ENCODE measurements around the gene LRRC61.

Gene LRRC61

DNA sequence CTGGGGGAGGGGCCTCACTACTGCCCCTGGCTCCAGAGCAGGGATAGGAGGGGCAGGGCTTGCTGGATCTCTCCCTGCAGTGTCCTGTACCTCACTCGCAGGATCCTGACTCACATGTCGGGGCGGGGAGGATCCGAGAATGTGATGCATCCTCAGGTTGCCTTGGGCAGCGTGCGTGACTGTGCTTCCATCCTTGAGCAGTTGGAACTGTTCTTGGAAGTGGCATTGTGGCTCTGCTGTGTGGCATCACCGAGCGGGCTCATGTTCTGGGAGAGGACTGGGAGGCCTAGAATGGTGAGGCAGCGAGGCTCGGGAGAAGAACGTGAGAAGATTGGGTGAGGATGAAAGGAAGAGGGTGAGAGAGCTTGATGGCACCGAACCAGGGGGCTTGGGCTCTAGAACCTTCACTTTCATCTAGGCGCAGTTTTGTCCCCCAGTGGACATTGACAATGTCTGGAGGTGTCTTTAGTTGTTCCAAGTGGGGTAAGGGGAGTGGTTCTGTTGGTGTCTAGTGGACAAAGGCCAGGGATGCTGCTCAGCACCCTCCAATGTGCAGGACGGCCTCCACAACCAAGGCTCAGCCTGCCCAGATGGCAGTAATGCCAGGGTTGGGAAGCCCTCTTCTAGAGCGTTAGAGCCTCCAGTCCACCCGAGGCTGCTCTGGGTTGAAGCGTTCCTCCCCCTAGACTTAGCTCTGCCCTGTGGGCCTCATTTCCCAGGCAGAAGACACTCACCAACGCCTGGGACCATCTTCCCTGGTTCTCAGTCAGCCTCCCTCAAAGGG, 9.9 kb downstream of the LRRC61 start:
- no peak for DNase-seq (ENCODE audit: low spot score)

DNA sequence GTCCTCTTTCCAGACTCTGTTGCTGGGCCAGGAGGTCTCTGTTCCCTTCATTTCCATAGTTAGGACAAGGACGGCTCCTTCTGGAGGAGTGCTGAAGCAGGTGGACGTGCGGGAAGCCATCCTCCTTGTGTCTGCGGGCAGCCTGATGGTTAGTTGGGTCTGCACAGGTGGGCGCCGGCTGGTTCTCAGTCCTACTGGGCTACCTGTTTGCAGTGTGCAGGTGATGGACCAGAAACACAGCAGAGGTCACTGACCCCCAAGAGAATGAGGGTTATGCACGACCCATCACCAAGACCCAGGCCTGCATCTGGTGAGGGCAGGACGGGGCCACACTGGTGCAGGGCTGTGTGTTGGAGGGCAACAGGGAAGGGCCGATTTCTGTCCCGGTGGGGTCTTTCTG, 10.5 kb downstream of the LRRC61 start:
- DNase-seq (ENCODE audit: low spot score), result no peak

DNA sequence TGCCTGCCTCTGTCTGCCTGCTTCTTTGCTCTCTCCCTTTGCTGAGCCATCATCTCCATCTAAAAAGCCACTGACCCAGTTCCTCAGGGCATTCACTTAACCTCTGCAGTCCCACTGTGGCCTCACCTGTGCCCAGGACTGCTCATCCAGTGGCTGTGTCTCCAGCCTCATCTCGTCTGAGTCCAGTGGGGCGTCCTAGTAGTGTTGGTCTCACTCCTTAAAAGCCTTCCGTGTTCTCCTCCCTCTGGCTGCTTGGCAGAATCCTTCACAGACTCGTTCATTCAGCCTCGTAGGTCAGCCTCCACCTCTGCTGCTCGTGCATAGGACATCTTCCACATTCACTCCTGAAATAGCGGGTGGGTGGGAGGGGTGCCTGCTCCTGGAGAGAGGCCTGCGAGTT, 11.0 kb downstream of the LRRC61 start:
- no peak for DNase-seq (ENCODE audit: low spot score)

- DNase-seq (ENCODE audit: low spot score), result peak; percentile 86
These were observed 12.1 kb downstream of the LRRC61 start for GRCh38 chr7:150335108-150335773.

GRCh38 chr7:150335774-150336112, 12.6 kb downstream of the LRRC61 start:
- no peak for DNase-seq (ENCODE audit: low spot score)

DNA sequence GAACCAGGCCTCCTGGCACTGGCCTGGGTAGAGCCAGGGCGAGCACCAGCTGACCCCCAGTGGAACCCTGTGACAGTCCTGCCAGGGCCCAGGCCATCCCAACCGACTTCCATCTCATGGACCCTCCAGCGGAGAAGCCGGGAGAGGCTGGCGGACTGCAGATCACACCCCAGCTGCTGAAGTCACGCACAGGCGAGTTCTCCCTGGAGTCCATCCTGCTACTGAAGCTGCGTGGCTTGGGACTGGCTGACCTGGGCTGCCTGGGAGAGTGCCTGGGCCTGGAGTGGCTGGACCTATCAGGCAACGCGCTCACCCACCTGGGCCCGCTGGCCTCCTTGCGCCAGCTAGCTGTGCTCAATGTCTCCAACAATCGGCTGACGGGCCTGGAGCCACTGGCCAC, 13.6 kb downstream of the LRRC61 start:
- DNase-seq (ENCODE audit: low spot score), result no peak

- DNase-seq (ENCODE audit: low spot score), result no peak
These were observed 14.0 kb downstream of the LRRC61 start for GRCh38 chr7:150337179-150337578.

DNA sequence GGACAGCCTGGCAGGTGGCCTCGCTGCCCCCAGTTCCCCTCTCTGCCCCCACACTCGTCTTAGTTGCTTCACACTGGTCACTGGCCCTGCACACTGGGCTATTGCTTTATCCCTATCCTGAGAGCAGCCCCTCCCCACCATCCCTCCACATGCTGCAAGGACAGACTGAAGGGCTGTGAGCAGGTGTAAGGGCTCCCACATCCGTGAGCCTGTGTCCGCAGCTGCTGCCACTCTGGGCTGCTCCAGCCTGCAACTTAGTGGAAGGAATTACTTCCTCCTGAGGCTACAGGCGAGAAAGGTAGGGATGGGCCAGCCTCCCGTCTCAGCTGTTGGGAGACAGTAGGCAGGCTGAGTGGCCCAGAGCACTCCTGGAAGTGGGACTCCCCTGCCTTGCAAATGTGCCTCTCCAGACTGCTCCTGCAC, 14.5 kb downstream of the LRRC61 start:
- no peak for DNase-seq (ENCODE audit: low spot score)

DNA sequence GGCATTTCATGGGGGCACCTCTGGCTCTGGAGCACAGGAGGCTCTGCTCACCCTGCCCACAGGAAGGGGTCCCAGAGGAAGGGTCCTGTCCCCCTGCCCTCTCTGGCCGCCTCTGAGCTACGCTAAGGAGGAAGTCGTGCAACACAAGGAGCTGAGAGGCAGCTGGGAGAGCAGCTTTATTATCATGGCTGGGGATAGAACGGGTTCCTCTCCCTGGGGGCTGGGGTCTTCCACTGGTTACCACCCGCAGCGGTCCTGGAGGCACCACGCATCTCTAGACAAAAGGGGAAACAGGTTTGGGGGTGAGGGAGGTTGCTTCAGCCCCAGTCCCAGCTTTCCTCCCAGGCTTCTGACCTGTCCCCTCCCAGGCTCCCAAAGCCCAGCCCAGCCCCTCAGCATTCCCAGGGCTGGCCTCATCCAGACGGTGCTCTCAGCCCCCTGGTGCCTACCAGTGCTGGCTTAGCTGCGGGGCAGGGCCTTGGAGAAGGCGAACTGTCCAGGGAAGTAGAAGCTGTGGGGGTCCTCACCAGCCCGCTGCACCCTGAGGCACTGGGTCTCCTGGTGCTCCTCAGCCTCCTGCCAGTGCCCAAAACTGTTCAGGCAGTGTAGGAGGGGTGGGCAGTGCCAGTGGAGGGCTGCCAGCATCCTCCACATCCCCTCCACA, 15.1 kb downstream of the LRRC61 start:
- no peak for DNase-seq (ENCODE audit: low spot score)

GRCh38 chr7:150339409-150339809, 16.3 kb downstream of the LRRC61 start:
- DNase-seq (ENCODE audit: low spot score), result no peak

DNA sequence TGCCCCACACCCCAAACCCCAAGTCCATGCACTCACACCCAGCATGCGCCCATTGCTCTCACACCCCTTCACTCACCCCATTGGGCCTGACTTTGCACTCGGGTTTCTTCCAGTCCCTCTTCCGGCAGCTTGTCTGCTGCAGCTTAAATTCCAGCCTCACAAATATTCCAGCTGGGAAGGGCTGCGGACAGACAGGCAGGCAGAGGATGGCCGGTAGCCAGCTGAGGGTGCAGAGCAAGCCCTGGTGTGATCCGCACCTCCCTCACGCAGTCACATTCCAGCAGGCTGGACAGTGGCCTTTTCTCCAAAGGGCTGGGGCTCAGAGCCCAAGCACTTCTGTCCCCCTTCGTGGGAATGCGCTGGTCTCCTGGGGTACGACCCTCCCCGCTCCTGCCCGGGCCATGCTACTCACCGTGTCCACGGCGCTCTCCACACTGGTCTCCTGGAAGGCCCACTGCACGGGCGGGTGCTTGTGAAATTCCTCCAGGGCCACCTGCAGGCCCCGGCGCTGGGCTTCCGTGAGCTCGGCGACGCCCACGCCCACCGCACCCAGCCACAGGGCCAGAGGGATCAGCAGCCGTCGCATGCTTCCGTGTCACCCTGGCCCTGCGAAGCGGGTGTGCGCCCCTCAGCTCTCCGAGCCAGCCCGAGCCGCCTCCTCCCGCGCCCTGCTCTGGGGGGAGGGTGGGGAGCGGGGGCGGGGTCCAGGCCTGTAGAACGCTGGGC, 17.0 kb downstream of the LRRC61 start:
- DNase-seq (ENCODE audit: low spot score), result peak; percentile 63

GRCh38 chr7:150340875-150341262, 17.7 kb downstream of the LRRC61 start:
- DNase-seq (ENCODE audit: low spot score), result no peak

DNA sequence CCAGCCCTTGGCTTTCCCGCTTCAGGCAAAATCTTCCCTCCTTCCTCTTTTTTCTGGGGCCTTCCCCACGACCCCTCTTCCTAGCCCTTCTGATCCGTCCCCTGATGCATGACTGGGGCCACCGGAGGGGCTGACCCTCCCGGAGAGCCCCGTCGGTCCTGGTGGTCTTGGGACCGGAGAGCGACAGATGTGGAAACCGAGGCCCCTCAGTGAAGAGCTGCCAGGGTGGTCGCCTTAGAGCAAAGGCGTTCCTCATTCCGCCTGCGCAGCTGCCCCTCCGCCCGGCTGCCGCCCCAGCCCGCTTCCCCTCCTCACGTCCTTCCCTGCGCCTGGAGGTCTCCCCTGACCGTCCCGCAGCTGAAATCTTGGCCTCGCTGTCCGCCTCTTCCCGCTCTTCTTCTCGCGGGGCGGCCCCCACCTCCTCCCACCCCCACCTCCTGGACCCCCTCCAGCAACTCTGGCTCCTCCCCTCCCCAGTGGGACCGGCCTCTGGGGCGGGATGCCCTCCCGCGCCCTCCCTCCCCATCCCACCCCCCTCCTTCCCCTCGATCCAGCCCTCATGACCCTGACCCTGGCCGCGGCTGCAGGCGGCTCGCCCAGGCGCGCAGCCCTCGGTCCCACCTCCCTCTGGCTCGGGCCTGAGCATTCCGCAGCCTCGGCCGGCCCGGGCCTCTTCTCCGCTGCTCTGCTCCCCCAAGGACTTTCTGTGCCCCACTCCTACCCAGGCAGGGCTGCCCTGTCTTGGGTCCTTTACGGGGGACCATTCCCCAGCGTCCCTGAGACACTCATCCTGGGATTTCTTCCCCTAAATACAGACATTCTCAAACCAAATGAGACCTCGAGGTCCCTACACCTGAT, 18.3 kb downstream of the LRRC61 start, which contains the start of gene RARRES2:
RARRES2 (minus strand) TSS at position 367 of the 858 bp plus-strand sequence. CDS start 1,020 bp downstream, outside the sequence.
- no peak for DNase-seq (ENCODE audit: low spot score)

DNA sequence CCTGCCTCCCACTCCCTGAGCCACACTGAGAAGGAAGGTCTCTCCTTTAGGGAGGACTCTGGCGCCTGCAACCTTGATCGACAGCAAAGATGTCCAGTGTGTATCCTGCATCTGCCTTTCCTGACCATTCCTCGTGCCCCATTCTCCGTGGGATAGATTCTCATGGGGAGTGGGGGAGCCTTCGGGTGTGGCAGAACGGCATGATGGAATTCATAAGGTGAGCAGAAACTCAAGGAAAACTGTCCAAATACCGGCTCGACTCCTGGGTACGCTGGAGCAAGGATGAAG, 18.9 kb downstream of the LRRC61 start:
- no peak for DNase-seq (ENCODE audit: low spot score)

GRCh38 chr7:150343225-150343624, 20.1 kb downstream of the LRRC61 start:
- DNase-seq (ENCODE audit: low spot score), result no peak

DNA sequence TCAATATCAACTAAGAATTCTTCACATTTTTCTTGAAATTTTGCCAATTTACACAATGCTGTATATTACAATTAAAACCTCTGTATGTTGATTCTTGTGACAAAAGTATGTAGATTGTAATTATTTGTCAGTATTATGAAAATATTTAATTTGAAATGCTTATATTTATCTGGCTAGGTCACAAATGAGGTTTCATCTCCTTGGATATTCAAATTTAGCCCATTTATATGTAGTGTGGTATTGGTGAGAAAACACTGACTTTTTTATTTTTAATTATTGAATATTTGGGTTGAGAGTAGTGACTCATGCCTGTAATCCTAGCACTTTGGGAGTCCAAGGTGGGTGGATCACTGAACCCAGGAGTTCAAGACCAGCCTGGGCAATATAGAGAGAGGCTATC, 21.1 kb downstream of the LRRC61 start:
- no peak for DNase-seq (ENCODE audit: low spot score)

GRCh38 chr7:150345012-150345411, 21.9 kb downstream of the LRRC61 start:
- DNase-seq (ENCODE audit: low spot score), result no peak

DNA sequence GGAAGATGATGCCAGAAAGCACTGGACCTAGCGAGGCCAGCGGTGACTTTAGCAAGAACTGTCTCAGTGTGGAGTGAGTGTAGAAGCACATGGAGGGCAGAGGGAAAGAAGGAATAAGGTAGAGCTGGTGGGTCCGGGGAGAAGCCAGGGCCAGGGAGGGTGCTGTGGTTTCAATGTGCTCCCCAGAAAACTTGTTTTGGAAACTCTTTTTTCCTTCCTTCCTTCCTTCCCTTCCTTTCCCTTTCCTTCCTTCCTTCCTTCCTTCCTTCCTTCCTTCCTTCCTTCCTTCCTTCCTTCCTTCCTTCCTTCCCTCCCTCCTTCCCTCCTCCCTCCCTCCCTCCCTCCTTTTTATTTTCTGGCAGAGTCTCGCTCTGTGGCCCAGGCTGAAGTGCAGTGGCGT, 23.8 kb downstream of the LRRC61 start:
- DNase-seq (ENCODE audit: low spot score), result no peak

GRCh38 chr7:150351587-150352194, 28.5 kb downstream of the LRRC61 start:
- DNase-seq (ENCODE audit: low spot score), result no peak

DNA sequence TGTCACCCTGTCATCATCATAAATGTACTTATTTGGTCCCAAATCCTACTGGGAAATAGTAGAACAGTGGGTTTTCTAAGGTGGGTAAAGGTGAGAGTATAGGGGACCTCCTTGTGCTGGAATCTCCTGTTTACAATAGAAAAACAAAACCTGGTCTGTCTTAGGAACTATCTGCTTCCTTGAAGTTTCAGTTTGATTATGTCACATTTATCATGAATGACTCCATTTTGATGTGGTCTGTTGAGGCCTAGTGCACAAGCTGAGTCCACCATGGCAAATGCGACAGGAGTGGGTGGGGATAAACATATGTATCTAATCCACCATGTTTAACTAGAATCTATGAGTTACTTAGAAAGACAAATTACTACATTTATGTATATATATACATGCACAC, 32.5 kb downstream of the LRRC61 start:
- no peak for DNase-seq (ENCODE audit: low spot score)

- DNase-seq (ENCODE audit: low spot score), result peak; percentile 49
These were observed 33.2 kb downstream of the LRRC61 start for GRCh38 chr7:150356265-150356897.

All from AG08395 (cell line).